ENCODE data around the gene PPARG.

DNA sequence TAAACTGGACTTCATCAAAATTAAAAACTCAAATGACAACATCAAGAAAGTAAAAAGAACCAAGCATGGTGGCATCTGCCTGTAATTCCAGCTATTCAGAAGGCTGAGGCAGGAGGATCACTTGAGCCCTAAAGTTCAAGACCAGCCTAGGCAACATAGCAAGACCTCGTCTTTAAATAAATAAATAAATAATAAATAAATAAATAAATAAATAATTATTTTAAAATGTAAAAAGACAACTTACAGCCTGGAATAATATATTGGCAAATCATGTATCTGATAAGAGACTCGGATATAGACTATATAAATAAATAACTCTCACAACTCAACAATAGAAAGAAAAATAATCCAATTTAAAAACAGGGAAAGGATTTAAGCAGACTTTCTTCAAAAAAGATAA is 4.3 kb upstream of the PPARG start:
- TF ChIP-seq POLR2AphosphoS5 (IDR thresholded peaks at IDR 0.05; ENCODE audit: insufficient read depth, low read depth, low read length) (no peak), CTCF (IDR thresholded peaks at IDR 0.05; ENCODE audit: extremely low read depth in 1 of 2, insufficient read depth in 1 of 2, low read depth in 1 of 2, low read length in 2 of 2) (no peak), POLR2A (IDR thresholded peaks at IDR 0.05; ENCODE audit: low read depth, low read length) (no peak), MYC (IDR thresholded peaks at IDR 0.05; ENCODE audit: low read depth, low read length) (no peak)
- TF ChIP-seq, protein P1, sequence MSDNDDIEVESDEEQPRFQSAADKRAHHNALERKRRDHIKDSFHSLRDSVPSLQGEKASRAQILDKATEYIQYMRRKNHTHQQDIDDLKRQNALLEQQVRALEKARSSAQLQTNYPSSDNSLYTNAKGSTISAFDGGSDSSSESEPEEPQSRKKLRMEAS (IDR thresholded peaks at IDR 0.05; ENCODE audit: insufficient read depth, insufficient read length), result no peak

Measured in endothelial cell of umbilical vein (primary cell).